HCT116 (cell line): ENCODE results near the gene CNTN5. TPM values are rescaled to one million over a fixed set of nuclear protein-coding genes. Genes with fewer than 3 reads are reported as not detected.

Experiments
- ATAC-seq: fragments of 200-7000 bp; cut with Tn5 transposase; 2 replicates; pipeline ENCODE4 v1.9.1; 2020; ENCODE audit warnings: mild to moderate bottlenecking, moderate library complexity
- BruUV-seq: library from RNA; stranded (reverse); fragments of 400-500 nt; replicated peaks from 2 replicates; lab custom pipeline; 2021; lab: Mats Ljungman, UMichigan
- CTCF ChIA-PET: fragments of 300-600 bp; sonication (Branson Sonifier 250); formaldehyde crosslinking; loops from one replicate; lab custom pipeline; 2021; ENCODE audit warnings: antibody characterized with exemption; lab: Charles Lee
- POLR2A ChIA-PET: fragments of 300-600, 350-600 bp; sonication (Branson Sonifier 250); formaldehyde crosslinking; loops from one replicate; lab custom pipeline; 2021; ENCODE audit warnings: antibody characterized with exemption; lab: Charles Lee
- RAD21 ChIA-PET, 2 experiments: fragments of 300-600 bp; sonication (Branson Sonifier 250); formaldehyde crosslinking; loops; one replicate each; lab custom pipeline; 2023; ENCODE audit warnings: low total read pairs in 2 of 2; ENCODE audit not compliant: uncharacterized antibody in 2 of 2, unreplicated experiment in 2 of 2, low non-redundant PET in 1 of 2; lab: Charles Lee
- DNase-seq: peaks from one replicate; pipeline ENCODE4 v3.0.0-alpha.2; 2010; ENCODE audit warnings: low read depth, low spot score
- H2AFZ ChIP-seq: fragments of 200-600 bp; shearing (Covaris generic), sonication (generic); 2 replicates; pipeline ENCODE4 v1.6.1; 2017; ENCODE audit warnings: low read depth, mixed run types, mixed read lengths, antibody characterized with exemption, low read length; ENCODE audit not compliant: poor library complexity, severe bottlenecking
- H3K27ac ChIP-seq: 2 replicates; pipeline ENCODE4 v1.5.1; 2012; ENCODE audit warnings: low read depth, low read length
- H3K27me3 ChIP-seq: fragments of 200-600 bp; sonication (generic); 2 replicates; pipeline ENCODE4 v1.6.1; 2016; ENCODE audit warnings: mixed run types, low read length, mixed read lengths; ENCODE audit not compliant: insufficient read depth
- H3K36me3 ChIP-seq, 2 experiments: fragments of 200-500 bp in 1 of 2; fragments of 200-600 bp in 1 of 2; sonication (Bioruptor generic) in 1 of 2; sonication (generic) in 1 of 2; 2 replicates each; pipeline versions ENCODE4 v1.5.1 to v1.6.1; 2014 to 2016; ENCODE audit warnings: low read length in 2 of 2, inconsistent platforms in 1 of 2, mixed read lengths in 1 of 2, mixed run types in 1 of 2; ENCODE audit not compliant: insufficient read depth in 2 of 2, control insufficient read depth in 1 of 2
- H3K4me1 ChIP-seq, 2 experiments: fragments of 200-600 bp in 1 of 2; sonication (generic) in 1 of 2; 2 replicates each; pipeline versions ENCODE4 v1.5.1 to v1.6.1; 2012 to 2017; ENCODE audit warnings: low read length in 2 of 2, inconsistent platforms in 1 of 2, mild to moderate bottlenecking in 1 of 2, mixed read lengths in 1 of 2, mixed run types in 1 of 2, moderate library complexity in 1 of 2; ENCODE audit not compliant: insufficient read depth in 2 of 2, control insufficient read depth in 1 of 2
- H3K4me2 ChIP-seq: fragments of 200-600 bp; sonication (generic); 2 replicates; pipeline ENCODE4 v1.6.1; 2017; ENCODE audit warnings: mixed run types, low read length, mixed read lengths
- H3K4me3 ChIP-seq, 2 experiments: fragments of 200-600 bp in 1 of 2; sonication (generic) in 1 of 2; replicated peaks in 1 of 2; 2 replicates each; pipeline ENCODE4 v1.5.1; 2011 to 2016; ENCODE audit warnings: low read length in 2 of 2, control low read depth in 1 of 2, low read depth in 1 of 2, mild to moderate bottlenecking in 1 of 2, mixed read lengths in 1 of 2, mixed run types in 1 of 2
- H3K79me2 ChIP-seq: fragments of 200-600 bp; sonication (generic); 2 replicates; pipeline ENCODE4 v1.6.1; 2017; ENCODE audit warnings: mild to moderate bottlenecking, mixed run types, low read length, moderate library complexity, mixed read lengths; ENCODE audit not compliant: insufficient read depth
- H3K9ac ChIP-seq: fragments of 200-600 bp; sonication (generic); 2 replicates; pipeline ENCODE4 v1.6.1; 2016; ENCODE audit warnings: low read length, mixed read lengths
- H3K9me2 ChIP-seq: fragments of 200-600 bp; sonication (generic), shearing (Covaris generic); 2 replicates; pipeline ENCODE4 v1.6.1; 2017; ENCODE audit warnings: mixed run types, mild to moderate bottlenecking, moderate library complexity; ENCODE audit not compliant: insufficient read depth
- H3K9me3 ChIP-seq, 2 experiments: fragments of 200-500 bp in 1 of 2; fragments of 200-600 bp in 1 of 2; sonication (Bioruptor generic) in 1 of 2; sonication (generic) in 1 of 2; 2 replicates each; pipeline ENCODE4 v1.6.1; 2014 to 2017; ENCODE audit warnings: low read length in 2 of 2, mixed read lengths in 2 of 2, inconsistent platforms in 1 of 2, low read depth in 1 of 2, mild to moderate bottlenecking in 1 of 2, mixed run types in 1 of 2, moderate library complexity in 1 of 2; ENCODE audit not compliant: control insufficient read depth in 1 of 2, insufficient read depth in 1 of 2
- H4K20me1 ChIP-seq: fragments of 200-600 bp; sonication (generic), shearing (Covaris generic); 2 replicates; pipeline ENCODE4 v1.6.1; 2017; ENCODE audit warnings: mixed run types, mild to moderate bottlenecking, moderate library complexity; ENCODE audit not compliant: insufficient read depth
- CEBPB ChIP-seq: IDR thresholded peaks from 2 replicates; pipeline ENCODE4 v1.6.1; 2012; ENCODE audit warnings: low read depth
- ELF1 ChIP-seq: IDR thresholded peaks from 2 replicates; pipeline ENCODE4 v1.6.1; 2012; ENCODE audit warnings: low read depth, borderline replicate concordance
- EZH2phosphoT487 ChIP-seq: fragments of 200-600 bp; IDR thresholded peaks from 2 replicates; pipeline ENCODE4 v1.6.1; 2018; ENCODE audit warnings: antibody characterized with exemption, borderline replicate concordance
- SP1 ChIP-seq: IDR thresholded peaks from 2 replicates; pipeline ENCODE4 v1.6.1; 2012; ENCODE audit warnings: low read depth
- TCF7L2 ChIP-seq: IDR thresholded peaks from 2 replicates; pipeline ENCODE4 v1.7.0; 2011; ENCODE audit warnings: borderline replicate concordance, inconsistent platforms; ENCODE audit not compliant: insufficient read depth, insufficient read length; ENCODE audit errors: extremely low read depth
- ZNF274 ChIP-seq: fragments of 200-500 bp; sonication (Bioruptor generic); IDR thresholded peaks from 2 replicates; pipeline ENCODE4 v1.6.1; 2014; ENCODE audit warnings: mild to moderate bottlenecking, low read depth, low read length, inconsistent platforms
- intact Hi-C: fragments of 100-400 bp; cut with micrococcal nuclease; formaldehyde crosslinking; loops from 2 replicates; pipeline ENCODE4 v1.10.0; 2022
- total RNA-seq: library from RNA; stranded (reverse); gene quantifications from one replicate; pipeline ENCODE4 v1.2.1, GENCODE V29; 2021; ENCODE audit not compliant: unreplicated experiment
- TF ChIP-seq, protein P1 (sequence below): IDR thresholded peaks from 2 replicates; pipeline ENCODE4 v1.6.1; 2011; ENCODE audit warnings: mild to moderate bottlenecking, low read length, moderate library complexity; ENCODE audit not compliant: insufficient replicate concordance; ENCODE audit errors: extremely low read depth
- TF ChIP-seq, protein P2 (sequence below), 3 experiments: fragments of 200-600 bp in 1 of 3; sonication (generic) in 1 of 3; IDR thresholded peaks in 2 of 3; conservative IDR thresholded peaks in 1 of 3; 2 replicates each; pipeline ENCODE4 v1.5.1; 2012 to 2017; ENCODE audit warnings: low read depth in 2 of 3, low read length in 2 of 3, antibody characterized with exemption in 1 of 3, borderline replicate concordance in 1 of 3, control low read depth in 1 of 3, mild to moderate bottlenecking in 1 of 3, mixed read lengths in 1 of 3, mixed run types in 1 of 3, moderate library complexity in 1 of 3; ENCODE audit not compliant: insufficient read depth in 1 of 3
- TF ChIP-seq, protein P3 (sequence below): IDR thresholded peaks from 2 replicates; pipeline ENCODE4 v1.6.1; 2012
- TF ChIP-seq, protein P4 (sequence below): IDR thresholded peaks from 2 replicates; pipeline ENCODE4 v1.6.1; 2012

CNTN5 gene
- total RNA-seq, 1 experiment from 2014 or later, result not detected

DNA sequence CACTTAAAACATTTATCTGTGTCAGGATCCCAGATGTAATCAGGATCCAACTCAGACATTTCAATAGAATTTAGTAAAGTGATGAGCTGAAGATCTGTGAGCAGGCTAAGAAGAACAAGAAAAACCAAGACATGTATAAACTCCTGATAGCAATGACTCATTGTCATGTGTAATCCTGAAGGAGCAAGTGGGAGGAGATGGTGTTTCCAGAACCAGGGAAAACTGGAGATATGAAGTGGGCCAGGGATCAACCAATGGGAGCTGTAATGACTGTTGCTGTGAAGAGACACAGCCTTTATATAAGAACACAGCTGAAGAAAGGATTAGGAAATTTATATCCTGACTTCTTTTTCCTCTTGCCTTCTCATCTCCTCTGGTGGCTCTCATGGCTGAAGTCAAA is 983.8 kb downstream of the CNTN5 start:
- Histone ChIP-seq H3K4me3 (no peak overlapping the region), H2AFZ (no peak overlapping the region), H3K9me3 (peaks cover 0 to 6% of the 10 kb centered on the region in 2 experiments; a peak in 2 of 4 replicates), H3K79me2 (no peaks in the 10 kb centered on the region), H3K9ac (no peak overlapping the region), H3K36me3 (no peaks in the 10 kb centered on the region), H3K4me2 (no peak overlapping the region), H3K27me3 (no peaks in the 10 kb centered on the region), H3K4me1 (no peaks in the 10 kb centered on the region), H4K20me1 (no peaks in the 10 kb centered on the region), H3K27ac (no peak overlapping the region), H3K9me2 (no peaks in the 10 kb centered on the region)
- POLR2A ChIA-PET, result no interaction called here
- RAD21 ChIA-PET, result no interaction called here
- no peak for ATAC-seq
- no peak for TF ChIP-seq TCF7L2
- TF ChIP-seq, protein P1, sequence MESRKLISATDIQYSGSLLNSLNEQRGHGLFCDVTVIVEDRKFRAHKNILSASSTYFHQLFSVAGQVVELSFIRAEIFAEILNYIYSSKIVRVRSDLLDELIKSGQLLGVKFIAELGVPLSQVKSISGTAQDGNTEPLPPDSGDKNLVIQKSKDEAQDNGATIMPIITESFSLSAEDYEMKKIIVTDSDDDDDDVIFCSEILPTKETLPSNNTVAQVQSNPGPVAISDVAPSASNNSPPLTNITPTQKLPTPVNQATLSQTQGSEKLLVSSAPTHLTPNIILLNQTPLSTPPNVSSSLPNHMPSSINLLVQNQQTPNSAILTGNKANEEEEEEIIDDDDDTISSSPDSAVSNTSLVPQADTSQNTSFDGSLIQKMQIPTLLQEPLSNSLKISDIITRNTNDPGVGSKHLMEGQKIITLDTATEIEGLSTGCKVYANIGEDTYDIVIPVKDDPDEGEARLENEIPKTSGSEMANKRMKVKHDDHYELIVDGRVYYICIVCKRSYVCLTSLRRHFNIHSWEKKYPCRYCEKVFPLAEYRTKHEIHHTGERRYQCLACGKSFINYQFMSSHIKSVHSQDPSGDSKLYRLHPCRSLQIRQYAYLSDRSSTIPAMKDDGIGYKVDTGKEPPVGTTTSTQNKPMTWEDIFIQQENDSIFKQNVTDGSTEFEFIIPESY, result no peak
- no peak for TF ChIP-seq CEBPB
- no peak for TF ChIP-seq EZH2phosphoT487
- TF ChIP-seq, protein P2, sequence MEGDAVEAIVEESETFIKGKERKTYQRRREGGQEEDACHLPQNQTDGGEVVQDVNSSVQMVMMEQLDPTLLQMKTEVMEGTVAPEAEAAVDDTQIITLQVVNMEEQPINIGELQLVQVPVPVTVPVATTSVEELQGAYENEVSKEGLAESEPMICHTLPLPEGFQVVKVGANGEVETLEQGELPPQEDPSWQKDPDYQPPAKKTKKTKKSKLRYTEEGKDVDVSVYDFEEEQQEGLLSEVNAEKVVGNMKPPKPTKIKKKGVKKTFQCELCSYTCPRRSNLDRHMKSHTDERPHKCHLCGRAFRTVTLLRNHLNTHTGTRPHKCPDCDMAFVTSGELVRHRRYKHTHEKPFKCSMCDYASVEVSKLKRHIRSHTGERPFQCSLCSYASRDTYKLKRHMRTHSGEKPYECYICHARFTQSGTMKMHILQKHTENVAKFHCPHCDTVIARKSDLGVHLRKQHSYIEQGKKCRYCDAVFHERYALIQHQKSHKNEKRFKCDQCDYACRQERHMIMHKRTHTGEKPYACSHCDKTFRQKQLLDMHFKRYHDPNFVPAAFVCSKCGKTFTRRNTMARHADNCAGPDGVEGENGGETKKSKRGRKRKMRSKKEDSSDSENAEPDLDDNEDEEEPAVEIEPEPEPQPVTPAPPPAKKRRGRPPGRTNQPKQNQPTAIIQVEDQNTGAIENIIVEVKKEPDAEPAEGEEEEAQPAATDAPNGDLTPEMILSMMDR (IDR thresholded peaks at IDR 0.05 in 2 of 3, conservative IDR thresholded peaks at IDR 0.05 in 1 of 3; ENCODE audit: borderline replicate concordance in 1 of 3, insufficient read depth in 1 of 3, low read depth in 2 of 3, low read length in 2 of 3), result no peak
- TF ChIP-seq, protein P3, sequence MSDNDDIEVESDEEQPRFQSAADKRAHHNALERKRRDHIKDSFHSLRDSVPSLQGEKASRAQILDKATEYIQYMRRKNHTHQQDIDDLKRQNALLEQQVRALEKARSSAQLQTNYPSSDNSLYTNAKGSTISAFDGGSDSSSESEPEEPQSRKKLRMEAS, result no peak
- TF ChIP-seq, protein P4, sequence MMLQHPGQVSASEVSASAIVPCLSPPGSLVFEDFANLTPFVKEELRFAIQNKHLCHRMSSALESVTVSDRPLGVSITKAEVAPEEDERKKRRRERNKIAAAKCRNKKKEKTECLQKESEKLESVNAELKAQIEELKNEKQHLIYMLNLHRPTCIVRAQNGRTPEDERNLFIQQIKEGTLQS, result no peak
- no peak for TF ChIP-seq SP1
- no peak for TF ChIP-seq ELF1
- TF ChIP-seq ZNF274, result no peak
- intact Hi-C loops, result no loop called here
- BruUV-seq, result no TSS peak
- CTCF ChIA-PET, result no interaction called here
- DNase-seq, result no peak
